HL-60 (cell line): ENCODE measurements around the gene CHD2.

Source experiments
- POLR2AphosphoS5 ChIP-seq: IDR thresholded peaks from 2 replicates; pipeline ENCODE4 v1.6.1; 2012; ENCODE audit warnings: low read depth
- TF ChIP-seq, protein P1 (sequence below): IDR thresholded peaks from one replicate; pipeline ENCODE4 v1.5.1; 2011; ENCODE audit warnings: low read length, control low read depth, inconsistent platforms; ENCODE audit not compliant: insufficient read depth
- TF ChIP-seq, protein P2 (sequence below): IDR thresholded peaks from 2 replicates; pipeline ENCODE4 v1.6.1; 2012; ENCODE audit warnings: low read depth; ENCODE audit not compliant: insufficient replicate concordance

DNA sequence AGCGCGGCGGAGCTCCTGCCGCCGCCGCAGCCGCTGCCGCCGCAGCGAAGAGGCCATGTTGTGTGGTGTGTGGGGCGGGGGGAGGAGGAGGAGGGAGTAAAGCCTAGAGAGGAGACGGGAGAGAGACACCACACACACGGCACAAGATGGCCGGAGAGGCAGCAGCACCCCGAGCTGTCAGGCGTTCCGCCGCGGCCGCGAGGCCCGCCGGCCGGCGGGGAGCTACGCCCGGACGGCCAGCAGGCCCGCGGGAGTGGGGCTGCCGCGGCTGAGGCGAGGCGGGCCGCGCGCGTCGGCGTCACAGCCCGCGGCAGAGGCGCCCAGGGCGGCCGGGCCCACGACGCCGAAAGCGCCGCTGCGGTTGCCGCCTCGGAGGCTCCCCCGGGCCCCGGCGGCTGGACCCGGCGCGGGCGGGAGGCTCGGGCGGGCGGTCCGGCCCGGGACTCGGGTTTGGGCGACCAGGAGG is 17.4 kb upstream of the CHD2 start:
- TF ChIP-seq, protein P1, sequence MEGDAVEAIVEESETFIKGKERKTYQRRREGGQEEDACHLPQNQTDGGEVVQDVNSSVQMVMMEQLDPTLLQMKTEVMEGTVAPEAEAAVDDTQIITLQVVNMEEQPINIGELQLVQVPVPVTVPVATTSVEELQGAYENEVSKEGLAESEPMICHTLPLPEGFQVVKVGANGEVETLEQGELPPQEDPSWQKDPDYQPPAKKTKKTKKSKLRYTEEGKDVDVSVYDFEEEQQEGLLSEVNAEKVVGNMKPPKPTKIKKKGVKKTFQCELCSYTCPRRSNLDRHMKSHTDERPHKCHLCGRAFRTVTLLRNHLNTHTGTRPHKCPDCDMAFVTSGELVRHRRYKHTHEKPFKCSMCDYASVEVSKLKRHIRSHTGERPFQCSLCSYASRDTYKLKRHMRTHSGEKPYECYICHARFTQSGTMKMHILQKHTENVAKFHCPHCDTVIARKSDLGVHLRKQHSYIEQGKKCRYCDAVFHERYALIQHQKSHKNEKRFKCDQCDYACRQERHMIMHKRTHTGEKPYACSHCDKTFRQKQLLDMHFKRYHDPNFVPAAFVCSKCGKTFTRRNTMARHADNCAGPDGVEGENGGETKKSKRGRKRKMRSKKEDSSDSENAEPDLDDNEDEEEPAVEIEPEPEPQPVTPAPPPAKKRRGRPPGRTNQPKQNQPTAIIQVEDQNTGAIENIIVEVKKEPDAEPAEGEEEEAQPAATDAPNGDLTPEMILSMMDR = no peak
- TF ChIP-seq, protein P2, sequence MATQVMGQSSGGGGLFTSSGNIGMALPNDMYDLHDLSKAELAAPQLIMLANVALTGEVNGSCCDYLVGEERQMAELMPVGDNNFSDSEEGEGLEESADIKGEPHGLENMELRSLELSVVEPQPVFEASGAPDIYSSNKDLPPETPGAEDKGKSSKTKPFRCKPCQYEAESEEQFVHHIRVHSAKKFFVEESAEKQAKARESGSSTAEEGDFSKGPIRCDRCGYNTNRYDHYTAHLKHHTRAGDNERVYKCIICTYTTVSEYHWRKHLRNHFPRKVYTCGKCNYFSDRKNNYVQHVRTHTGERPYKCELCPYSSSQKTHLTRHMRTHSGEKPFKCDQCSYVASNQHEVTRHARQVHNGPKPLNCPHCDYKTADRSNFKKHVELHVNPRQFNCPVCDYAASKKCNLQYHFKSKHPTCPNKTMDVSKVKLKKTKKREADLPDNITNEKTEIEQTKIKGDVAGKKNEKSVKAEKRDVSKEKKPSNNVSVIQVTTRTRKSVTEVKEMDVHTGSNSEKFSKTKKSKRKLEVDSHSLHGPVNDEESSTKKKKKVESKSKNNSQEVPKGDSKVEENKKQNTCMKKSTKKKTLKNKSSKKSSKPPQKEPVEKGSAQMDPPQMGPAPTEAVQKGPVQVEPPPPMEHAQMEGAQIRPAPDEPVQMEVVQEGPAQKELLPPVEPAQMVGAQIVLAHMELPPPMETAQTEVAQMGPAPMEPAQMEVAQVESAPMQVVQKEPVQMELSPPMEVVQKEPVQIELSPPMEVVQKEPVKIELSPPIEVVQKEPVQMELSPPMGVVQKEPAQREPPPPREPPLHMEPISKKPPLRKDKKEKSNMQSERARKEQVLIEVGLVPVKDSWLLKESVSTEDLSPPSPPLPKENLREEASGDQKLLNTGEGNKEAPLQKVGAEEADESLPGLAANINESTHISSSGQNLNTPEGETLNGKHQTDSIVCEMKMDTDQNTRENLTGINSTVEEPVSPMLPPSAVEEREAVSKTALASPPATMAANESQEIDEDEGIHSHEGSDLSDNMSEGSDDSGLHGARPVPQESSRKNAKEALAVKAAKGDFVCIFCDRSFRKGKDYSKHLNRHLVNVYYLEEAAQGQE = peak; percentile 32
- peak; percentile 47; the same call in 1 of the 2 replicates for TF ChIP-seq POLR2AphosphoS5
